H9 (cell line): Measurements from ENCODE around the gene TMEM63A. TPM values are rescaled to one million over a fixed set of nuclear protein-coding genes. Genes with fewer than 3 reads are reported as not detected.
A peak's percentile ranks its signal among the peaks of the same experiment; 100 is the strongest.

Source experiments
- DNase-seq: peaks from one replicate; pipeline ENCODE4 v3.0.0-alpha.2; 2017
- H2AFZ ChIP-seq: one replicate; pipeline ENCODE4 v1.6.1; 2013; ENCODE audit warnings: mild to moderate bottlenecking, low read length, control low read depth, moderate library complexity
- H2AK5ac ChIP-seq: 2 replicates; pipeline ENCODE4 v1.6.1; 2013; ENCODE audit warnings: low read length, control low read depth, mixed read lengths; ENCODE audit not compliant: insufficient read length
- H2BK120ac ChIP-seq: one replicate; pipeline ENCODE4 v1.6.1; 2013; ENCODE audit warnings: low read depth, mild to moderate bottlenecking, low read length, control low read depth, inconsistent platforms; ENCODE audit not compliant: poor library complexity, severe bottlenecking
- H2BK12ac ChIP-seq: 2 replicates; pipeline ENCODE4 v1.6.1; 2013; ENCODE audit warnings: low read length, control low read depth, mixed read lengths, low read depth; ENCODE audit not compliant: insufficient read length
- H2BK15ac ChIP-seq: 2 replicates; pipeline ENCODE4 v1.6.1; 2013; ENCODE audit warnings: low read depth, low read length, control low read depth
- H2BK20ac ChIP-seq: one replicate; pipeline ENCODE4 v1.6.1; 2013; ENCODE audit warnings: low read depth, mild to moderate bottlenecking, low read length, control low read depth, inconsistent platforms; ENCODE audit not compliant: poor library complexity, severe bottlenecking
- H2BK5ac ChIP-seq: 2 replicates; pipeline ENCODE4 v1.6.1; 2013; ENCODE audit warnings: low read length, control low read depth, mixed read lengths; ENCODE audit not compliant: insufficient read length
- H3K14ac ChIP-seq: 2 replicates; pipeline ENCODE4 v1.6.1; 2013; ENCODE audit warnings: low read length, control low read depth; ENCODE audit not compliant: insufficient read depth
- H3K18ac ChIP-seq: 2 replicates; pipeline ENCODE4 v1.6.1; 2013; ENCODE audit warnings: low read depth, mild to moderate bottlenecking, mixed read lengths, low read length, control low read depth; ENCODE audit not compliant: insufficient read length
- H3K23ac ChIP-seq: 2 replicates; pipeline ENCODE4 v1.6.1; 2013; ENCODE audit warnings: low read length, control low read depth, mixed read lengths, low read depth; ENCODE audit not compliant: insufficient read length
- H3K23me2 ChIP-seq: 2 replicates; pipeline ENCODE4 v1.6.1; 2013; ENCODE audit warnings: low read depth, mild to moderate bottlenecking, mixed read lengths, low read length, control low read depth; ENCODE audit not compliant: insufficient read length, poor library complexity, severe bottlenecking
- H3K27ac ChIP-seq: 2 replicates; pipeline ENCODE4 v1.5.1; 2013; ENCODE audit warnings: low read length, control low read depth, mixed read lengths, low read depth; ENCODE audit not compliant: insufficient read length
- H3K27me3 ChIP-seq: 2 replicates; pipeline ENCODE4 v1.6.1; 2013; ENCODE audit warnings: low read length, control low read depth, inconsistent platforms; ENCODE audit not compliant: insufficient read depth
- H3K4ac ChIP-seq: 2 replicates; pipeline ENCODE4 v1.6.1; 2013; ENCODE audit warnings: low read depth, mild to moderate bottlenecking, control low read depth, inconsistent platforms, low read length, moderate library complexity
- H3K4me1 ChIP-seq: 2 replicates; pipeline ENCODE4 v1.6.1; 2013; ENCODE audit warnings: low read length, control low read depth, inconsistent platforms; ENCODE audit not compliant: insufficient read depth
- H3K4me2 ChIP-seq: 2 replicates; pipeline ENCODE4 v1.6.1; 2013; ENCODE audit warnings: low read length, control low read depth, mixed read lengths; ENCODE audit not compliant: insufficient read length, insufficient read depth
- H3K56ac ChIP-seq: 2 replicates; pipeline ENCODE4 v1.6.1; 2013; ENCODE audit warnings: low read depth, mild to moderate bottlenecking, mixed read lengths, low read length, control low read depth; ENCODE audit not compliant: insufficient read length
- H3K79me1 ChIP-seq: 2 replicates; pipeline ENCODE4 v1.6.1; 2013; ENCODE audit warnings: low read depth, mild to moderate bottlenecking, moderate library complexity, low read length, control low read depth, inconsistent platforms; ENCODE audit not compliant: insufficient read depth, poor library complexity, severe bottlenecking
- H3K79me2 ChIP-seq: 2 replicates; pipeline ENCODE4 v1.6.1; 2013; ENCODE audit warnings: low read length, control low read depth, inconsistent platforms; ENCODE audit not compliant: insufficient read depth
- H3K9ac ChIP-seq: 2 replicates; pipeline ENCODE4 v1.6.1; 2013; ENCODE audit warnings: low read length, control low read depth, mixed read lengths; ENCODE audit not compliant: insufficient read length; ENCODE audit errors: extremely low read depth
- H3K9me3 ChIP-seq: one replicate; pipeline ENCODE4 v1.6.1; 2013; ENCODE audit warnings: low read depth, low read length, inconsistent platforms; ENCODE audit not compliant: control insufficient read depth
- H3T11ph ChIP-seq: one replicate; pipeline ENCODE4 v1.6.1; 2013; ENCODE audit warnings: mild to moderate bottlenecking, low read length, control low read depth, inconsistent platforms
- H4K20me1 ChIP-seq: one replicate; pipeline ENCODE4 v1.6.1; 2013; ENCODE audit not compliant: control insufficient read depth, insufficient read length, insufficient read depth
- H4K5ac ChIP-seq: 2 replicates; pipeline ENCODE4 v1.6.1; 2013; ENCODE audit warnings: low read depth, mild to moderate bottlenecking, mixed read lengths, low read length, control low read depth; ENCODE audit not compliant: insufficient read length
- H4K8ac ChIP-seq: replicated peaks from 2 replicates; pipeline ENCODE4 v1.6.1; 2013; ENCODE audit warnings: low read length, control low read depth, mixed read lengths, low read depth; ENCODE audit not compliant: insufficient read length
- H4K91ac ChIP-seq: 2 replicates; pipeline ENCODE4 v1.6.1; 2013; ENCODE audit warnings: low read depth, mild to moderate bottlenecking, moderate library complexity, mixed read lengths, low read length, control low read depth; ENCODE audit not compliant: insufficient read length
- H3K27ac Mint-ChIP-seq, 3 experiments: 2 replicates in 2 of 3; 3 replicates in 1 of 3; pipeline ENCODE4 v1.8.0; 2020 to 2021; ENCODE audit warnings: mixed read lengths in 3 of 3, mild to moderate bottlenecking in 1 of 3, moderate library complexity in 1 of 3
- H3K27me3 Mint-ChIP-seq: 2 replicates; pipeline ENCODE4 v1.8.0; 2021; ENCODE audit warnings: low read depth, mild to moderate bottlenecking, moderate library complexity, mixed read lengths
- H3K36me3 Mint-ChIP-seq, 3 experiments: 2 replicates in 2 of 3; 3 replicates in 1 of 3; pipeline ENCODE4 v1.8.0; 2020 to 2021; ENCODE audit warnings: low read depth in 3 of 3, mixed read lengths in 3 of 3; ENCODE audit not compliant: insufficient read depth in 1 of 3
- H3K4me1 Mint-ChIP-seq, 2 experiments: 2 replicates each; pipeline ENCODE4 v1.8.0; 2020; ENCODE audit warnings: mixed read lengths in 2 of 2
- H3K4me3 Mint-ChIP-seq, 2 experiments: 2 replicates in 1 of 2; 3 replicates in 1 of 2; pipeline ENCODE4 v1.8.0; 2020 to 2021; ENCODE audit warnings: mild to moderate bottlenecking in 2 of 2, mixed read lengths in 2 of 2, moderate library complexity in 1 of 2
- H3K9me3 Mint-ChIP-seq, 2 experiments: 2 replicates in 1 of 2; 3 replicates in 1 of 2; pipeline ENCODE4 v1.8.0; 2020; ENCODE audit warnings: mild to moderate bottlenecking in 2 of 2, mixed read lengths in 2 of 2, moderate library complexity in 1 of 2
- WGBS: extraction: QIAGEN DNeasy Blood & Tissue Kit; methylation state at CpG from one replicate; pipeline ENCODE4 v1.1.7; 2013; ENCODE audit warnings: missing lambda C conversion rate, low lambda C conversion rate, mixed read lengths; ENCODE audit not compliant: insufficient read length; ENCODE audit errors: extremely low coverage; 5-methylcytosine and 5-hydroxymethylcytosine counted together
- total RNA-seq: library from RNA; stranded (reverse); gene quantifications from 2 replicates; pipeline ENCODE4 v1.2.1, GENCODE V29; 2021
- TF ChIP-seq, protein P1 (sequence below): fragments of 200-600 bp; sonication (generic); conservative IDR thresholded peaks from 3 replicates; pipeline ENCODE4 v1.8.0; 2021; ENCODE audit warnings: antibody characterized with exemption, mild to moderate bottlenecking

Gene TMEM63A
- total RNA-seq, 1 experiment from 2014 or later, result 75.7 TPM

DNA sequence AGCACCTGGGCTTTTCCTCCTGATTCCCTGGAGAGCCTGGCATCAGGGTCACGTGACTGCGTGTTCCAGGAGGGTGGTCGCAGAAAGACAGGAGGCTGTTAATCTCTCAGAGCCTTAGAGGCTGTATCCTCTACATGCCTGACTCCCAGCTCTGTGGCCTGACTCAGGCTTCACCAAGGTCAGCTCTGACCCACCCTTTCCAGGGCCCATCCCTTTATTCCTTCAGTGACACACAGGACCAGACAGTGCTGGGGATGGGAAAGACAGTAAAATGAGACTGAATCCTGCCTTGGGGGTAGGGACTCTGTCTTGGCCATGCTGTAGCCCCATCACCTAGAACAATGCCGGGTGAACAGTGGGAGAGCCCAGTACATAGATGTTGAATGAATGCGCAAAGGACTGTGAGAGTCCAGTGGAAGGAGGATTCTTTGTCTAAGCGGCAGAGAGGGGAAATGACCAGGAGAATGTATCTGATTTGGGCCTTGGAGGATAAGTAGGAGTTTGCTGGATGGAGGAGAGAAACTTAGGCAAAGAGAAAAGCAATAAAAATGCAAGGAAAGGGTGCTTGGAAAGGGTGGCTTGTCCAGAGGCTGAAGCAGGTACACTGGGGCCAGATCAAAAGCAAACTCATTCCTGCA lies 39.3 kb downstream of the TMEM63A start:
- Histone ChIP-seq H3K18ac (no peak overlapping the region), H2BK5ac (no peak overlapping the region), H3K79me2 (no peaks in the 10 kb centered on the region), H2BK120ac (no peak overlapping the region), H4K91ac (no peak overlapping the region), H3K9me3 (no peaks in the 10 kb centered on the region), H3K9ac (no peak overlapping the region), H2AFZ (no peak overlapping the region), H2BK20ac (no peak overlapping the region), H3K4me2 (no peak overlapping the region), H2AK5ac (no peak overlapping the region), H3K79me1 (no peaks in the 10 kb centered on the region), H3K4ac (no peak overlapping the region), H3K14ac (no peak overlapping the region), H3K4me1 (no peaks in the 10 kb centered on the region), H4K8ac (no peak overlapping the region), H3K56ac (no peak overlapping the region), H3K27me3 (no peaks in the 10 kb centered on the region), H3K23me2 (no peaks in the 10 kb centered on the region), H4K5ac (no peak overlapping the region), H3T11ph (no peak overlapping the region), H4K20me1 (no peaks in the 10 kb centered on the region), H2BK15ac (no peak overlapping the region), H2BK12ac (no peak overlapping the region), H3K23ac (no peak overlapping the region), H3K27ac (no peak overlapping the region)
- H3K9me3 Mint-ChIP-seq, result no peaks in the 10 kb centered on the region
- no peak for DNase-seq
- H3K27ac Mint-ChIP-seq, result peak overlapping the region in 2 of 3 experiments; percentile 6 to 25; a peak in 2 of 7 replicates
- no peak overlapping the region for H3K4me3 Mint-ChIP-seq
- peaks cover 20 to 54% (median 29%) of the 10 kb centered on the region in 3 experiments for H3K36me3 Mint-ChIP-seq
- TF ChIP-seq, protein P1, sequence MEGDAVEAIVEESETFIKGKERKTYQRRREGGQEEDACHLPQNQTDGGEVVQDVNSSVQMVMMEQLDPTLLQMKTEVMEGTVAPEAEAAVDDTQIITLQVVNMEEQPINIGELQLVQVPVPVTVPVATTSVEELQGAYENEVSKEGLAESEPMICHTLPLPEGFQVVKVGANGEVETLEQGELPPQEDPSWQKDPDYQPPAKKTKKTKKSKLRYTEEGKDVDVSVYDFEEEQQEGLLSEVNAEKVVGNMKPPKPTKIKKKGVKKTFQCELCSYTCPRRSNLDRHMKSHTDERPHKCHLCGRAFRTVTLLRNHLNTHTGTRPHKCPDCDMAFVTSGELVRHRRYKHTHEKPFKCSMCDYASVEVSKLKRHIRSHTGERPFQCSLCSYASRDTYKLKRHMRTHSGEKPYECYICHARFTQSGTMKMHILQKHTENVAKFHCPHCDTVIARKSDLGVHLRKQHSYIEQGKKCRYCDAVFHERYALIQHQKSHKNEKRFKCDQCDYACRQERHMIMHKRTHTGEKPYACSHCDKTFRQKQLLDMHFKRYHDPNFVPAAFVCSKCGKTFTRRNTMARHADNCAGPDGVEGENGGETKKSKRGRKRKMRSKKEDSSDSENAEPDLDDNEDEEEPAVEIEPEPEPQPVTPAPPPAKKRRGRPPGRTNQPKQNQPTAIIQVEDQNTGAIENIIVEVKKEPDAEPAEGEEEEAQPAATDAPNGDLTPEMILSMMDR, result no peak
- H3K27me3 Mint-ChIP-seq, result no peaks in the 10 kb centered on the region; the same call in 1 of the 2 replicates
- WGBS, result no CpG with 5 or more reads among the region's 6 CpGs
- H3K4me1 Mint-ChIP-seq, result peaks cover 13 to 14% of the 10 kb centered on the region in 2 experiments
